Fibroblast of skin of left quadriceps (primary cell): Measurements from ENCODE around the gene HDAC6.
A peak's percentile ranks its signal among the peaks of the same experiment; 100 is the strongest.
"Not testable (repeated sequence)": the region's sequence is repeated elsewhere in the genome, so short reads cannot be mapped to it uniquely, and the experiment has no call there.

Source experiments
- DNase-seq, 2 experiments: peaks; one replicate each; pipeline ENCODE4 v3.0.0-alpha.2; 2013; ENCODE audit warnings: low read depth in 2 of 2

Gene HDAC6

GRCh38 chrX:48824066-48824465, 22.2 kb downstream of the HDAC6 start:
- DNase-seq, result no peak

DNA sequence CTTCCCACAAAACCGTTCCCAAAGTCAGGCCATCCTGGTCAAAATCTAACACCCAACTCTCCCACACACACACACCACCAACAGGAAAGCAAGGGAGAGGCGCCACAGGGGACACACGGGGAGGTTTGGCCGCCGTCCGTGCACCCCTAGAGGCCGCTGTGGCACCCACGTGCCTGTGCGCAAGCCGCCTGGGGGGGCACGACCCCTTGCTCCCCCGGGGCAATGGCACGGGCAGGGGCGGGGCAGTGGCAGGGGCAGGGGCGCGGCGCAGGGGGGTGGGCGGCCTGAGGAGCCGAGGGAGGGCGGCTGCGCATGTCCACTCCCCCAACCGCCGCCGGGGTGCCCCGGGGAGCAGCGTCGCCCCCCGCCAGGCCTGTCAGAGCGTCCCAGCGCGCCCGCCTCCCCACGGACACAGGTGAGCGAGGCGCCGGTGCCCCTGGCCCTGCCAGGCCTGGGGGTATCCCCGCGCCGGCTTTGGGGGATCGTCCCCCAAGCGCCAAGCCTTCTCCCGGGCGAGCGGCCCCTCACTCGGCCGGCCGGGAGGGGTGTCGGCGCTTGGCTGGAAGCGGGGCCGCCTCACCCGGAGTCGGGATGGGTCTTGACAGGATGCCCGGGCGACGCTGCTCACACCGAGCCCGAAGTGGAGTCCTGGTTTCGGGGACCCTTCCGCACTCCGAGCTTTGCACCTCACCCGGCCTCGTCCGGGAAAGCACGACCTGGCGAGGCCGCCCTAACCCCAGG, 24.4 kb downstream of the HDAC6 start, which contains the start of gene ERAS:
ERAS (plus strand) TSS at position 379 of the 741 bp plus-strand sequence. CDS start 2,611 bp downstream, outside the sequence.
- DNase-seq, result no peak

DNA sequence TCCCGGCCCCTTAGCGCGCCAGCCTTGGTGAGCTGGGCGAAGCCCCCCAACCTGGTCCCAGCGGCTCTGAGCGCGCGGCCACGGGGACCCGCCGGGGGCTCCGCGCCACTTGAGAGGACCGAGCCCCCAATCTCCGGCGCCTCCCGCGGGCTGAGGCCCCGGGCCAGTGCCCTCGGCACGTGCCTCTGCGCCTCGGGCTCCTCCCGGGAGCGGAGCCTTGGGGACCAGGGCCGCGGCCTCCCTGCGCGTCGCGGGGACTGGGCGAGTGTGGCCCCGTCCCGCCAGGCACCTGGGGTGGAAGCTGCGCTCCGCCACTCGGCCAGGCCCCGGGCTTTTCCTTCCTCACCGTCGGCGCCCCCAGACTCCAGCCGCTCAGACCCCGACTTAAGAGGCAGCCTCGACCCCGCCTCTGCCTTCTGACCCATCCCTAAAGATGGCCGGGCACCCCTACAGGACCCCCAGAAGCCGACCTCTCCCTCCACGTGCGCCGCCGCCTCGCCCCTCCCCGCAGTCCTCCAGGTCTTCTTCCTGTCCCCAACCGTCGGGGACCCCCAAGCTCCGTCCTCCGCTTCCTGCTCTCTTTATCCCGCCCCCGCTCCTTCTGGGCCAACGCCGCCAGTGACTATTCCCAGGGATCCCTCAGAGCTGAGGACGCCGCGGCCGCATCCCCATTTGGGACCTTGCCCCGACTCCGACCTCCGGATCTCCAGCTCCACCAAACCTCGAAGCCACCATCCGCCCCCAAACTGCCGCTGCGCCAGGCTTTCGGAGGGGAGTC, 25.2 kb downstream of the HDAC6 start:
- no peak for DNase-seq

GRCh38 chrX:48827654-48827968, 25.7 kb downstream of the HDAC6 start:
- no peak for DNase-seq

- no peak for DNase-seq
These were observed 27.3 kb downstream of the HDAC6 start for GRCh38 chrX:48829016-48829735.

DNA sequence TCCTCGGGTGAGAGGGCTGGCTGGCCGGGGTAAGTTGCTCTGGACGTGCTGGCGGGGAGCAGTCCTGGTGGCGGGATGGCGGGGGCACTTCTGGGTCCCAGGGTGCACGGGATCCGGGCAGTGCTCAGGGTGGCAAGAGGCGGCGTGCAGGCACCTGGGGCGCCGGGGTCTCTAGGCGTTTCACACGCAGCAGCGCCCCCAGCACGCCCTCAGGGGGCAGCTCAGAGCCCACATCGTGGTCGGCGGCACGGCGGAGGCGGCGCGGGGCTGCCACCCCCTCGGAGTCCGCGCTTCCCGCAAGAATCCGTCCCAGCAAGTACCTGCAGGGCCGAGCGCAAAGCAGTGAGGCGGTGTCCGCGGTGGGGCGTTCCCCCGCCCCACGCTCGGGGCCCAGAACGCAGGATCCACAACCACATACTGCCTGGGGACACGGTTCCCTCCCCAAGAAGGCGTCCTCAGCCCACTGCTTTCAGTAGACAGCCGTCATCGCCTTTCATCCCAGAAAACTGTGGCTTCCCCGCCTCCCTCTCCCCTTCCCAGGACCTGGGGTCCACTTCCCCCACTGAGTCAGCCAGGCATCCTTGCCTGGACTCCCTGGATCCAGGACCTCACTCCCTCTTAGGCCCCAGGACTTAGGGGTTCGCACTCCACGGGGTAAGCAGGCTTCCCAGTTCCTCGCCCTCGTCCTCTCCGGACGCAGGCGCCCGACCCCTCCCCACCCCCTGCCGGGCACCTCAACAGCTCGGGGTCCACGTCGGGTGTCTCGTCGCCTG, 29.5 kb downstream of the HDAC6 start:
- DNase-seq, result no peak

DNA sequence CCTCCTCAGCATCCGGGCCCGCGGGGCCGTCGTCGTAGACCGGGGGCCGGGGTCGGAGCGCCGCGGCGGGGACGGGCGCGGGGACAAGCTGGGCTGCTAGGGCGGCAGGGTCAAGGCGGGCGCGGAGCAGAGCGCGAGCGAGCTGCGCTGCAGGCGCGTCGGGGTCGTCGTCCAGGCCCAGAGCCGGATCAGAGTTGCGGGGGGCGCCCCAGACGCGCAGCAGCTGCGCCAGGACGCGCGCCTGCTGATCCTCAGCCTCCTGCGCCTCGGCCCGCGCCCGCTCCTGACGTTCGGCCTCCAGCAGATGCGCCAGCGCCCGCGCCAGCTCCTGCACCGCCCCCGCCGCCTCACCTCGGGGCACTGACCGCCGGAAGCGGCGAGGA, 30.0 kb downstream of the HDAC6 start:
- DNase-seq, result no peak

DNA sequence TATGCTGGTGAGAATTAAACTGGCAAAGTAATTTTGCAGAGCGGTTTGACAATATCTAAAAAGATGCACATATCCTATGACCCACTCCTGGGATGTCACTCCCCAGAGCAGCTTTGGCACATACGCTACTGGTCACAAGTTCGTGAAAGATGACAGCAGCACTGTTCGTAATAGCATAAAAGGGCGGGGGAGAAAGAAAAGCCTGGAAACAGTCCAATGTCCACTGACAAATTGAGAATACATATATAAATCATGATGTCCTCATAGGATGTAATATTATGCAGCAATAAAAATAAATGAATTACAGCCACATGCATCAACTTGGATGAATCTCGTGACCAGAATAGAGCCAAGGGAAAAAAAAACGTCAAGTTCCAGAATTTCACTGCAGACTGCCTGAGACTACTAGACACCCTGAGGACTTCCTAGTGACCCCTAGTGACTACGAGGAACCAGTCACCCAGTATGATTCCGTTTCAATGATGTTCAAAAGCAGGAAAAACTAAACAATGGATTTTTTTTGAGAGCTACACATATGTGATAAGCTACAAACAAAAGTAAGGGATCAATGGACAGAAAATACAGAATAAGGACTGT, 31.8 kb downstream of the HDAC6 start:
- no peak for DNase-seq

- DNase-seq, result no peak
These were observed 32.5 kb downstream of the HDAC6 start for GRCh38 chrX:48834383-48834709.

- no peak for DNase-seq
These were observed 33.9 kb downstream of the HDAC6 start, which contains the start of gene PCSK1N for GRCh38 chrX:48835524-48836329. PCSK1N (minus strand) TSS chrX:48835610; CDS start chrX:48835532, 78 bp downstream.

DNA sequence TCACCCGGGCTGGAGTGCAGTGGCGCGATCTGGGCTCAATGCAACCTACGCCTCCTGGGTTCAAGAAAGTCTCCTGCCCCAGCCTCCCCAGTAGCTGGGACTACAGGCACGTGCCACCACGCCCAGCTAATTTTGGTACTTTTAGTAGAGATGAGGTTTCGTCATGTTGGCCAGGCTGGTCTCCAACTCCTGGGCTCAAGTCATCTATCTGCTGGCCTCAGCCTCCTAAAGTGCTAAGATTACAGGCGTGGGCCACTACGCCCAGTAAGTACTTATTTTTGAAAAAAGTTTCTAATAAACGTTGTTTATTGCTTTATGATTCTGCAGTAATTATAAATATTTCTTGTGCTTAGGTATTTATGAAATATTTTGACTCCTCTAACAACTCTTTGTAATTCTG, 37.8 kb downstream of the HDAC6 start:
- no peak for DNase-seq

GRCh38 chrX:48848847-48849246, 47.0 kb downstream of the HDAC6 start:
- DNase-seq, result no peak

DNA sequence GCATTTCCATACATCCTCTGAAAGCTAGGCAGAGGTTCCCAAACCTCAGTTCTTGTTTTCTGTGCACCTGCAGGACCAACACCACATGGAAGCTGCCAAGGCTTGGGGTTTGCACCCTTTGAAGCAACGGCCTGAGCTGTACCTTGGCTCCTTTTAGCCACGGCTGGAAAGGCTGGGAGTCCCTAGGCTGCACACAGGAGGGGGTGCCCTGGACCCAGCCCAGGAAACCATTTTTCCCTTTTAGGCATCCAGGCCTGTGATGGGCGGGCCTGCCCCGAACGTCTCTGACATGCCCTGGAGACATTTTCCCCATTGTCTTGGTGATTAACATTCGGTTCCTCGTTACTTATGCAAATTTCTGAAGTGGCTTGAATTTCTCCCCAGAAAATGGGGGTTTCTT, 51.0 kb downstream of the HDAC6 start:
- DNase-seq, result no peak

DNA sequence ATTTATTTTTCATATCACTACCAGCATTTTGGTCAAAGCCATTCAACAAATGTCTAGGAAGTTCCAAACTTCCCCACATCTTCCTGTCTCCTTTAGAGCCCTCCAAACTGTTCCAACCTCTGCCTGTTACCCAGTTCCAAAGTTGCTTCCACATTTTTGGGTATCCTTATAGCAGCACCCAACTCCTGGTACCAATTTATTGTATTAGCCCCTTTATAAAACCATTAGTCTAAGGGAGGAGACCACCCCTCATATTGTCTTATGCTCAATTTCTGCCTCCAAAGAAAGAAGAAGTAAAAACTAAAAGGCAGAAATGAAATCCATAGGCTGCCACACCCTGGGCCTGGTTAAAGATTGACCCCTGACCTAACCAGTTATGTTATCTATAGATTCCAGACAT, 51.6 kb downstream of the HDAC6 start:
- not testable (repeated sequence) for DNase-seq

- DNase-seq, result not testable (repeated sequence)
These were observed 52.4 kb downstream of the HDAC6 start for GRCh38 chrX:48854121-48854804.

DNA sequence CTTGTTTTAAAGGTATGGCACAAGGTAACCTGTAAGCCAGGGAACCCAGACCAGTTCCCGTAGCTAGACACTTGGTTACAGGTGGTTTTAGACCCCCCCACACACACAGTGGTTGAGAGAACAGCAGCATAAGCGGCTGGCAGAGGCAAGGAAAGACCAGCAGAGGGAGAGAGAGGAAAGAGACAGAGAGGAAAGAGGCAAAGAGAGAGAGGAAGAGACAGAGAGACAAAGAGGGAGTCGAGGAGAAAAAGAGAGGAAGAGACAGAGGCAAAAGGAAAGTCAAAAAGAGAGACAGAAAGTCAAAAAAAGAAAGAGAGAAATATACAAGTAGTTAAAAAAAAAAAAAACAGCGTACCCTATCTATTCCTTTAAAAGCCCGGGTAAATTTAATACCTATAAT, 53.0 kb downstream of the HDAC6 start:
- no peak for DNase-seq

DNA sequence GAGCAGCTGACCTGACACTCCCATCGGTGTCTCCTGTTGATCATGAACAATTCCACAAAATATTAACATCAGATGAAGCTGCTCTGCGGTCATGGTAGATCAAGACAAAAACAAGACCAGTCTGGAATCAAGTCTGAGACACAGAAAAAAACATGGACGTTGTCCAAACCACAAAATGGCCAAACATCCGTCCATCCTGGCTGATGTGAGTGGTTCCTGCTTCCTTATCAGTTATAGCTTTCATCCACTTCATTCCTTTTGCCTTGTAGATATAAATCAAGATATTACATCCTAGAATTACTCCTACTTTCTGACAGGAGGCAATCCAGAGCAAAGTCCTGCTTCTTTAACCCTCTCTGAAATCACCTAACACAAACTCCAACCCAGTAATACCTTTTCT, 62.3 kb downstream of the HDAC6 start:
- peak in 1 of 2 experiments; percentile 9 for DNase-seq

DNA sequence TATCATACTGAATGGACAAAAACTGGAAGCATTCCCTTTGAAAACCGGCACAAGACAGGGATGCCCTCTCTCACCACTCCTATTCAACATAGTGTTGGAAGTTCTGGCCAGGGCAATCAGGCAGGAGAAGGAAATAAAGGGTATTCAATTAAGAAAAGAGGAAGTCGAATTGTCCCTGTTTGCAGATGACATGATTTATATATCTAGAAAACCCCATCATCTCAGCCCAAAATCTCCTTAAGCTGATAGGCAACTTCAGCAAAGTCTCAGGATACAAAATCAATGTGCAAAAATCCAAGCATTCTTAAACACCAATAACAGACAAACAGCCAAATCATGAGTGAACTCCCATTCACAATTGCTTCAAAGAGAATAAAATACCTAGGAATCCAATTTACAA, 70.2 kb downstream of the HDAC6 start:
- not testable (repeated sequence) for DNase-seq
